Measurements from ENCODE around the gene ATOH8. TPM values are rescaled to one million over a fixed set of nuclear protein-coding genes. Genes with fewer than 3 reads are reported as not detected.

The ATOH8 gene
- total RNA-seq, 2 donors from 2014 or later, result 78.4 to 207 TPM

DNA sequence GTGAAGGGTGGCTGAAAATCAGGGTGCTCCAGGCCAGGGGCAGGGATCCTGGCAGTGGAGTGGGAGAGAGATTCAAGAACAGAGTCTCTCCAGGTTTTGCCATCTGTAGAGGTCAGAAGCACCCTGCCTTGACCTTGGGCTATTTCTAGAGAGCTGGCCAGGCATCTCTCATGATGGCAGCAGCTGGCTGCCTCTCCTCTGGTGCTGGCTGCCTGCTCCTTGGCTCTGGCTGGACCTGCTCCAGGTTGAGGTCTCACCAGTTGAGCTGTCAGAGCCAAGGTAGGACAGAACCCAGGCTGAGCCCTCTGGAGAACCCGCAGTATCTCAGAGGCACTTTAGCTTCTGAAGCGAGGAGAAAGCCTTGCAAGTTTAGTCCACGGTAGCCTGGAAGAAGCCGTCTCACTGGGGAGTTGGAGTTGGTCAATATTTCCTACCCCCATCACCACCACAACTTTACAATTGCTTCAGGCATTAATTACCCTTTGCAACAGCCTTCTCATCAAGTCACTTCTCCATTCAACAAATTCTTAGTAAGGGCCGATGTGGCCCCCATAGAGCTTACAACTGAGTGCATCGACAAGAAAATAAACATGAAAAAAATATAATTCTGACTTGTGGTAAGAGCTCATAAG lies 34.1 kb upstream of the ATOH8 start:
- Histone ChIP-seq H3K27me3 (replicated peaks; ENCODE audit: insufficient read depth) (no peaks in the 10 kb centered on the region), H3K36me3 (no peaks in the 10 kb centered on the region), H3K4me3 (no peak overlapping the region), H3K4me1 (ENCODE audit: control insufficient read depth in 1 of 2, low read depth in 2 of 2) (no peaks in the 10 kb centered on the region), H3K9me3 (no peaks in the 10 kb centered on the region), H3K27ac (no peak overlapping the region)
- no peak for ATAC-seq (ENCODE audit: insufficient number of reproducible peaks, low FRiP score, low read depth)
- no peak for DNase-seq (ENCODE audit: low spot score)
- TF ChIP-seq, protein P1, sequence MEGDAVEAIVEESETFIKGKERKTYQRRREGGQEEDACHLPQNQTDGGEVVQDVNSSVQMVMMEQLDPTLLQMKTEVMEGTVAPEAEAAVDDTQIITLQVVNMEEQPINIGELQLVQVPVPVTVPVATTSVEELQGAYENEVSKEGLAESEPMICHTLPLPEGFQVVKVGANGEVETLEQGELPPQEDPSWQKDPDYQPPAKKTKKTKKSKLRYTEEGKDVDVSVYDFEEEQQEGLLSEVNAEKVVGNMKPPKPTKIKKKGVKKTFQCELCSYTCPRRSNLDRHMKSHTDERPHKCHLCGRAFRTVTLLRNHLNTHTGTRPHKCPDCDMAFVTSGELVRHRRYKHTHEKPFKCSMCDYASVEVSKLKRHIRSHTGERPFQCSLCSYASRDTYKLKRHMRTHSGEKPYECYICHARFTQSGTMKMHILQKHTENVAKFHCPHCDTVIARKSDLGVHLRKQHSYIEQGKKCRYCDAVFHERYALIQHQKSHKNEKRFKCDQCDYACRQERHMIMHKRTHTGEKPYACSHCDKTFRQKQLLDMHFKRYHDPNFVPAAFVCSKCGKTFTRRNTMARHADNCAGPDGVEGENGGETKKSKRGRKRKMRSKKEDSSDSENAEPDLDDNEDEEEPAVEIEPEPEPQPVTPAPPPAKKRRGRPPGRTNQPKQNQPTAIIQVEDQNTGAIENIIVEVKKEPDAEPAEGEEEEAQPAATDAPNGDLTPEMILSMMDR (IDR thresholded peaks at IDR 0.05), result no peak

GRCh38 chr2:85720533-85720932 lies 33.3 kb upstream of the ATOH8 start:
- DNase-seq (ENCODE audit: low spot score), result no peak
- no peak for ATAC-seq (ENCODE audit: insufficient number of reproducible peaks, low FRiP score, low read depth)
- Histone ChIP-seq H3K27me3 (replicated peaks; ENCODE audit: insufficient read depth) (no peaks in the 10 kb centered on the region), H3K4me1 (ENCODE audit: control insufficient read depth in 1 of 2, low read depth in 2 of 2) (peaks cover 0 to 4% of the 10 kb centered on the region in 2 donors), H3K9me3 (no peaks in the 10 kb centered on the region), H3K27ac (no peak overlapping the region), H3K36me3 (no peaks in the 10 kb centered on the region), H3K4me3 (no peak overlapping the region)
- TF ChIP-seq, protein P1 (IDR thresholded peaks at IDR 0.05), result no peak

DNA sequence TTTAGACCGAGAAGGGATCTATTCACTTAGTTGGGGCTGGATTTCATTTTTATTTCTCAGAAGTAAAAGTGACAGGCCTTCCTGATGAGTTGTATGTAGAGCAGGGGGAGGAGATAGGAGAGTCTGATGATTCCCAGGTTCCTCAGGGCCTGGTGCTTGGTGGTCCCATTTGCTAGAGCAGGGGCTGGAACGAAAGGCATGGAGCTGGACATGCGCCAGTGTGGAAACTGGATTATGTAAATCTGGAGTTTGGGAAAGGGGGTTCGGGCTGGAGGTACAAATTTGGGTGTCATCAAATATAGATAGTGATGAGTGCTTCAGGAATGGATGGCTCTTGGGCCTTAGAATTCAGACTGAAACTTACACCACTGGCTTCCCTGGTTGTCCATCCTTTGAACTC lies 32.1 kb upstream of the ATOH8 start:
- TF ChIP-seq, protein P1 (IDR thresholded peaks at IDR 0.05), result no peak
- Histone ChIP-seq H3K4me3 (no peak overlapping the region), H3K27ac (no peak overlapping the region), H3K27me3 (replicated peaks; ENCODE audit: insufficient read depth) (no peaks in the 10 kb centered on the region), H3K9me3 (no peaks in the 10 kb centered on the region), H3K4me1 (ENCODE audit: control insufficient read depth in 1 of 2, low read depth in 2 of 2) (peaks cover 0 to 5% of the 10 kb centered on the region in 2 donors), H3K36me3 (no peaks in the 10 kb centered on the region)
- ATAC-seq (ENCODE audit: insufficient number of reproducible peaks, low FRiP score, low read depth) (no peak), DNase-seq (ENCODE audit: low spot score) (no peak)

- ATAC-seq (ENCODE audit: insufficient number of reproducible peaks, low FRiP score, low read depth), result no peak
- no peak overlapping the region for H3K27ac ChIP-seq
- H3K36me3 ChIP-seq, result no peaks in the 10 kb centered on the region
- peaks cover 0 to 5% of the 10 kb centered on the region in 2 donors for H3K4me1 ChIP-seq (ENCODE audit: control insufficient read depth in 1 of 2, low read depth in 2 of 2)
- no peaks in the 10 kb centered on the region for H3K9me3 ChIP-seq
- DNase-seq (ENCODE audit: low spot score), result no peak
- TF ChIP-seq, protein P1 (IDR thresholded peaks at IDR 0.05), result no peak
- no peak overlapping the region for H3K4me3 ChIP-seq
- H3K27me3 ChIP-seq (replicated peaks; ENCODE audit: insufficient read depth), result no peaks in the 10 kb centered on the region
Observed at GRCh38 chr2:85722519-85722918, 31.3 kb upstream of the ATOH8 start.

GRCh38 chr2:85723707-85724360 lies 30.0 kb upstream of the ATOH8 start:
- TF ChIP-seq, protein P1 (IDR thresholded peaks at IDR 0.05), result no peak
- ATAC-seq (ENCODE audit: insufficient number of reproducible peaks, low FRiP score, low read depth) (no peak), DNase-seq (ENCODE audit: low spot score) (no peak)

More at GRCh38 chr2:85723707-85724360, 30.0 kb upstream of the ATOH8 start:
- H3K4me1 ChIP-seq (ENCODE audit: control insufficient read depth in 1 of 2, low read depth in 2 of 2), result peaks cover 0 to 10% of the 10 kb centered on the region in 2 donors
- no peak overlapping the region for H3K4me3 ChIP-seq
- H3K36me3 ChIP-seq, result no peaks in the 10 kb centered on the region
- H3K27me3 ChIP-seq (replicated peaks; ENCODE audit: insufficient read depth), result no peaks in the 10 kb centered on the region
- H3K27ac ChIP-seq, result no peak overlapping the region
- H3K9me3 ChIP-seq, result no peaks in the 10 kb centered on the region
